SK-N-SH (cell line): ENCODE measurements around the gene PDE2A. TPM values are rescaled to one million over a fixed set of nuclear protein-coding genes. Genes with fewer than 3 reads are reported as not detected.

Source experiments
- CTCF ChIA-PET: fragments of 300-600, 350-600 bp; formaldehyde crosslinking; extraction: SDS; loops from one replicate; lab custom pipeline; 2021; lab: Yijun Ruan, JAX
- POLR2A ChIA-PET: fragments of 350-600 bp; sonication (Branson Sonifier 250); formaldehyde crosslinking; extraction: SDS; loops from one replicate; lab custom pipeline; 2020; ENCODE audit warnings: antibody characterized with exemption, inconsistent platforms; lab: Yijun Ruan, JAX
- DNase-seq: peaks from one replicate; pipeline ENCODE4 v3.0.0; 2012
- H2AFZ ChIP-seq: fragments of 200-600 bp; sonication (generic); 2 replicates; pipeline ENCODE4 v1.8.1; 2016; ENCODE audit warnings: antibody characterized with exemption, mild to moderate bottlenecking, low read depth
- H3F3A ChIP-seq: fragments of 200-600 bp; sonication (generic); replicated peaks from 2 replicates; pipeline ENCODE3; 2016; ENCODE audit warnings: antibody characterized with exemption, mild to moderate bottlenecking; ENCODE audit not compliant: insufficient read depth
- H3K27ac ChIP-seq, 2 experiments: fragments of 200-500 bp in 1 of 2; fragments of 200-600 bp in 1 of 2; sonication (Bioruptor generic) in 1 of 2; sonication (generic), shearing (Covaris generic) in 1 of 2; 2 replicates each; pipeline versions ENCODE4 v1.5.1 to v1.6.1; 2014 to 2016; ENCODE audit warnings: low read depth in 2 of 2, inconsistent platforms in 1 of 2, low read length in 1 of 2, mild to moderate bottlenecking in 1 of 2, mixed read lengths in 1 of 2
- H3K27me3 ChIP-seq: fragments of 200-600 bp; sonication (generic), shearing (Covaris generic); 2 replicates; pipeline ENCODE4 v1.6.1; 2016; ENCODE audit warnings: mixed run types; ENCODE audit not compliant: insufficient read depth
- H3K36me3 ChIP-seq, 2 experiments: fragments of 200-500 bp in 1 of 2; fragments of 200-600 bp in 1 of 2; sonication (Bioruptor generic) in 1 of 2; sonication (generic) in 1 of 2; replicated peaks in 1 of 2; 2 replicates each; pipeline versions ENCODE3 to v1.5.1; 2014 to 2016; ENCODE audit warnings: low read length in 1 of 2, mild to moderate bottlenecking in 1 of 2; ENCODE audit not compliant: insufficient read depth in 2 of 2, control insufficient read depth in 1 of 2
- H3K4me1 ChIP-seq, 2 experiments: fragments of 200-500 bp in 1 of 2; fragments of 200-600 bp in 1 of 2; sonication (Bioruptor generic) in 1 of 2; sonication (generic), shearing (Covaris generic) in 1 of 2; 2 replicates each; pipeline versions ENCODE4 v1.5.1 to v1.6.1; 2014 to 2016; ENCODE audit warnings: low read depth in 1 of 2, low read length in 1 of 2, mixed run types in 1 of 2; ENCODE audit not compliant: insufficient read depth in 2 of 2, control insufficient read depth in 1 of 2
- H3K4me2 ChIP-seq: fragments of 200-600 bp; sonication (generic), shearing (Covaris generic); 2 replicates; pipeline ENCODE4 v1.6.1; 2017; ENCODE audit warnings: mixed run types
- H3K4me3 ChIP-seq, 2 experiments: fragments of 200-500 bp in 1 of 2; fragments of 200-600 bp in 1 of 2; sonication (Bioruptor generic) in 1 of 2; sonication (generic), shearing (Covaris generic) in 1 of 2; 2 replicates each; pipeline versions ENCODE4 v1.5.1 to v1.8.1; 2014 to 2016; ENCODE audit warnings: low read depth in 2 of 2, inconsistent platforms in 1 of 2, low read length in 1 of 2, mild to moderate bottlenecking in 1 of 2, mixed read lengths in 1 of 2, moderate library complexity in 1 of 2
- H3K79me2 ChIP-seq: fragments of 200-600 bp; sonication (generic); 2 replicates; pipeline ENCODE4 v1.8.1; 2017; ENCODE audit warnings: mild to moderate bottlenecking; ENCODE audit not compliant: insufficient read depth
- H3K9ac ChIP-seq: fragments of 200-600 bp; sonication (generic); 2 replicates; pipeline ENCODE4 v1.6.1; 2017; ENCODE audit warnings: mixed run types
- H3K9me2 ChIP-seq: fragments of 200-600 bp; sonication (generic); 2 replicates; pipeline ENCODE4 v1.6.1; 2017; ENCODE audit warnings: mixed run types
- H3K9me3 ChIP-seq: fragments of 200-600 bp; sonication (generic); 2 replicates; pipeline ENCODE4 v1.6.1; 2017; ENCODE audit warnings: mixed run types, mild to moderate bottlenecking, moderate library complexity
- H4K20me1 ChIP-seq: fragments of 200-600 bp; sonication (generic); 2 replicates; pipeline ENCODE4 v1.6.1; 2017; ENCODE audit warnings: mild to moderate bottlenecking, mixed run types; ENCODE audit not compliant: insufficient read depth
- CHD2 ChIP-seq: fragments of 150-350 bp; IDR thresholded peaks from 2 replicates; pipeline ENCODE4 v1.6.1; 2018; ENCODE audit warnings: low read length; ENCODE audit not compliant: partially characterized antibody
- CTCF ChIP-seq: fragments of 200-600 bp; sonication (generic); IDR thresholded peaks from 2 replicates; pipeline ENCODE4 v1.6.1; 2017; ENCODE audit warnings: antibody characterized with exemption, mild to moderate bottlenecking, moderate library complexity
- ELF1 ChIP-seq: IDR thresholded peaks from 2 replicates; pipeline ENCODE4 v1.4.0; 2012
- FOSL2 ChIP-seq: IDR thresholded peaks from 2 replicates; pipeline ENCODE4 v1.4.0; 2012; ENCODE audit warnings: low read depth, mild to moderate bottlenecking, moderate library complexity, borderline replicate concordance
- FOXM1 ChIP-seq: IDR thresholded peaks from 2 replicates; pipeline ENCODE4 v1.4.0; 2012; ENCODE audit warnings: low read depth, mild to moderate bottlenecking
- GABPA ChIP-seq: IDR thresholded peaks from 2 replicates; pipeline ENCODE4 v1.4.0; 2012; ENCODE audit warnings: low read depth, mild to moderate bottlenecking
- GATA2 ChIP-seq: sonication (generic); formaldehyde crosslinking; IDR thresholded peaks from 2 replicates; pipeline ENCODE4 v1.5.0; 2020; ENCODE audit warnings: mild to moderate bottlenecking, missing genetic modification reagents
- IRF3 ChIP-seq: fragments of 150-350 bp; IDR thresholded peaks from 2 replicates; pipeline ENCODE4 v1.6.1; 2016; ENCODE audit warnings: mild to moderate bottlenecking, low read depth, low read length
- JUND ChIP-seq: IDR thresholded peaks from 2 replicates; pipeline ENCODE4 v1.4.0; 2012
- MXI1 ChIP-seq: IDR thresholded peaks from 2 replicates; pipeline ENCODE4 v1.6.1; 2012; ENCODE audit warnings: mild to moderate bottlenecking, low read depth, low read length, improper control_type of control experiment
- NFIC ChIP-seq: IDR thresholded peaks from 2 replicates; pipeline ENCODE4 v1.4.0; 2012; ENCODE audit warnings: borderline replicate concordance
- RAD21 ChIP-seq: IDR thresholded peaks from 2 replicates; pipeline ENCODE4 v1.6.1; 2012; ENCODE audit warnings: mild to moderate bottlenecking, low read length
- RCOR1 ChIP-seq: fragments of 150-350 bp; IDR thresholded peaks from 2 replicates; pipeline ENCODE4 v1.6.1; 2017; ENCODE audit warnings: antibody characterized with exemption, low read length
- RXRA ChIP-seq: IDR thresholded peaks from 2 replicates; pipeline ENCODE4 v1.4.0; 2012; ENCODE audit warnings: low read depth, mild to moderate bottlenecking, borderline replicate concordance
- SIN3A ChIP-seq: IDR thresholded peaks from 2 replicates; pipeline ENCODE4 v1.6.1; 2012; ENCODE audit warnings: low read depth, mild to moderate bottlenecking, low read length, moderate library complexity, borderline replicate concordance
- SMC3 ChIP-seq: IDR thresholded peaks from 2 replicates; pipeline ENCODE4 v1.6.1; 2012; ENCODE audit warnings: low read depth, low read length, improper control_type of control experiment
- TAF1 ChIP-seq: IDR thresholded peaks from 2 replicates; pipeline ENCODE4 v1.6.1; 2012; ENCODE audit warnings: low read depth, mild to moderate bottlenecking, low read length, moderate library complexity, borderline replicate concordance
- TEAD4 ChIP-seq: IDR thresholded peaks from 2 replicates; pipeline ENCODE4 v1.4.0; 2012; ENCODE audit warnings: mild to moderate bottlenecking, borderline replicate concordance; ENCODE audit not compliant: insufficient read depth
- USF1 ChIP-seq: IDR thresholded peaks from 2 replicates; pipeline ENCODE4 v1.4.0; 2012; ENCODE audit warnings: low read depth, borderline replicate concordance
- YY1 ChIP-seq: IDR thresholded peaks from 2 replicates; pipeline ENCODE4 v1.4.0; 2012; ENCODE audit warnings: low read depth, mild to moderate bottlenecking
- WGBS: methylation state at CpG from one replicate; pipeline ENCODE4 v1.1.6; 2017; ENCODE audit warnings: low lambda C conversion rate; 5-methylcytosine and 5-hydroxymethylcytosine counted together
- polyA plus RNA-seq, 3 experiments: library from polyadenylated mRNA; depleted of rRNA; stranded (reverse); fragments of >200 nt; gene quantifications; 2 replicates each; pipeline ENCODE4 v1.2.3, GENCODE V29; 2012
- TF ChIP-seq, protein P1 (sequence below): fragments of 150-350 bp; IDR thresholded peaks from 2 replicates; pipeline ENCODE4 v1.6.1; 2017; ENCODE audit warnings: antibody characterized with exemption, low read length, low read depth, borderline replicate concordance
- TF ChIP-seq, protein P2 (sequence below): IDR thresholded peaks from 2 replicates; pipeline ENCODE4 v1.4.0; 2012; ENCODE audit warnings: low read depth
- TF ChIP-seq, protein P3 (sequence below): IDR thresholded peaks from 2 replicates; pipeline ENCODE4 v1.4.0; 2012; ENCODE audit warnings: low read depth, borderline replicate concordance

The PDE2A gene
- polyA plus RNA-seq, 1 of the 3 experiments (the other 2 are of a cell fraction), result 0.43 TPM

GRCh38 chr11:72568861-72569260 is 105.4 kb downstream of the PDE2A start:
- TF ChIP-seq, protein P1, sequence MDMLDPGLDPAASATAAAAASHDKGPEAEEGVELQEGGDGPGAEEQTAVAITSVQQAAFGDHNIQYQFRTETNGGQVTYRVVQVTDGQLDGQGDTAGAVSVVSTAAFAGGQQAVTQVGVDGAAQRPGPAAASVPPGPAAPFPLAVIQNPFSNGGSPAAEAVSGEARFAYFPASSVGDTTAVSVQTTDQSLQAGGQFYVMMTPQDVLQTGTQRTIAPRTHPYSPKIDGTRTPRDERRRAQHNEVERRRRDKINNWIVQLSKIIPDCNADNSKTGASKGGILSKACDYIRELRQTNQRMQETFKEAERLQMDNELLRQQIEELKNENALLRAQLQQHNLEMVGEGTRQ, result no peak
- TF ChIP-seq ELF1 (no peak), MXI1 (no peak), TEAD4 (no peak), FOSL2 (no peak), USF1 (no peak), RXRA (no peak), RCOR1 (no peak), CTCF (no peak), YY1 (no peak), GABPA (no peak), JUND (no peak), GATA2 (CRISPR knock-in tag) (no peak), NFIC (no peak)
- TF ChIP-seq, protein P2, sequence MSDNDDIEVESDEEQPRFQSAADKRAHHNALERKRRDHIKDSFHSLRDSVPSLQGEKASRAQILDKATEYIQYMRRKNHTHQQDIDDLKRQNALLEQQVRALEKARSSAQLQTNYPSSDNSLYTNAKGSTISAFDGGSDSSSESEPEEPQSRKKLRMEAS, result no peak
- no peak for DNase-seq
- POLR2A ChIA-PET, result no interaction called here

DNA sequence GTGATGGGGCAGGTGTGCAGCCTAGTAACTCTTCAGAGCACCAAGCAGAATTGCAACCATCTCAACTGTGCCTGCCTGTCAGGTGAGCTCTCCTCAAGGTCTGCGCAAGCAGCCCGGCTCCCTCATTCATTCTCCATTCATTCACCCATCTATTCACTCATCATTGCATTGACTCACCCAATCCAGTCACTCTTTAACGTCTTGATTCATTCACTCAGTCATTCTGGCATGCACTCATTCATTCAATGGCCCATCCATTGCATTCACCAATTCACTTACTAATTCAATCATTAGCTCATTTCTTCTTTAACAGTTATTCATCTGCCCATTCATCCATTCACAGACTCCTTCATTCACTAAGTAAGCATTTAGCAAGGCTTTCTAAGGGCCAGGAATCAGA is 111.8 kb downstream of the PDE2A start:
- TF ChIP-seq CHD2 (no peak), IRF3 (no peak), TAF1 (no peak), SIN3A (no peak), MXI1 (no peak), SMC3 (no peak), GATA2 (CRISPR knock-in tag) (no peak), FOXM1 (no peak), RAD21 (no peak)
- TF ChIP-seq, protein P3, sequence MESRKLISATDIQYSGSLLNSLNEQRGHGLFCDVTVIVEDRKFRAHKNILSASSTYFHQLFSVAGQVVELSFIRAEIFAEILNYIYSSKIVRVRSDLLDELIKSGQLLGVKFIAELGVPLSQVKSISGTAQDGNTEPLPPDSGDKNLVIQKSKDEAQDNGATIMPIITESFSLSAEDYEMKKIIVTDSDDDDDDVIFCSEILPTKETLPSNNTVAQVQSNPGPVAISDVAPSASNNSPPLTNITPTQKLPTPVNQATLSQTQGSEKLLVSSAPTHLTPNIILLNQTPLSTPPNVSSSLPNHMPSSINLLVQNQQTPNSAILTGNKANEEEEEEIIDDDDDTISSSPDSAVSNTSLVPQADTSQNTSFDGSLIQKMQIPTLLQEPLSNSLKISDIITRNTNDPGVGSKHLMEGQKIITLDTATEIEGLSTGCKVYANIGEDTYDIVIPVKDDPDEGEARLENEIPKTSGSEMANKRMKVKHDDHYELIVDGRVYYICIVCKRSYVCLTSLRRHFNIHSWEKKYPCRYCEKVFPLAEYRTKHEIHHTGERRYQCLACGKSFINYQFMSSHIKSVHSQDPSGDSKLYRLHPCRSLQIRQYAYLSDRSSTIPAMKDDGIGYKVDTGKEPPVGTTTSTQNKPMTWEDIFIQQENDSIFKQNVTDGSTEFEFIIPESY, result no peak
- Histone ChIP-seq H4K20me1 (no peaks in the 10 kb centered on the region), H3K79me2 (no peaks in the 10 kb centered on the region), H3K27me3 (0 out of 2 replicates have a peak, but pooled peaks cover 9% of the 10 kb centered on the region), H3K4me2 (no peak overlapping the region), H3K27ac (no peak overlapping the region), H3F3A (no peaks in the 10 kb centered on the region), H3K9me3 (no peaks in the 10 kb centered on the region), H3K4me1 (no peaks in the 10 kb centered on the region; a peak in 1 of 4 replicates), H3K4me3 (no peak overlapping the region), H3K9me2 (no peaks in the 10 kb centered on the region), H2AFZ (no peak overlapping the region), H3K36me3 (no peaks in the 10 kb centered on the region), H3K9ac (no peak overlapping the region)
- no peak for DNase-seq
- 71% methylated on average over 3 of the region's 3 CpGs for WGBS
- ChIA-PET POLR2A (no interaction called here), CTCF (interaction anchor here (0.9 to 4.9 kb wide), 8 partner anchors 12 to 120 kb away, joined by 3 to 27 read pairs (median 3); no protein-coding TSS in a partner anchor)

More at GRCh38 chr11:72568861-72569260, 105.4 kb downstream of the PDE2A start:
- Histone ChIP-seq H3K4me2 (no peak overlapping the region), H3K9me3 (no peaks in the 10 kb centered on the region), H2AFZ (no peak overlapping the region), H4K20me1 (no peaks in the 10 kb centered on the region), H3K9ac (no peak overlapping the region), H3K36me3 (no peaks in the 10 kb centered on the region), H3K4me1 (no peaks in the 10 kb centered on the region; a peak in 3 of 4 replicates), H3K27me3 (no peaks in the 10 kb centered on the region), H3F3A (no peaks in the 10 kb centered on the region), H3K27ac (no peak overlapping the region), H3K9me2 (no peaks in the 10 kb centered on the region), H3K79me2 (no peaks in the 10 kb centered on the region), H3K4me3 (no peak overlapping the region)
- CTCF ChIA-PET, result interaction anchor here (1.3 to 11.7 kb wide), 2 partner anchors 17 to 92 kb away, joined by 3 to 267 read pairs; no protein-coding TSS in a partner anchor
- 85% methylated on average over 6 of the region's 6 CpGs for WGBS
